Activated CD8-positive, alpha-beta memory T cell treated with anti-CD3 and anti-CD28 coated beads for 36 hours (primary cell): ENCODE data around the gene CFP. TPM values are rescaled to one million over a fixed set of nuclear protein-coding genes. Genes with fewer than 3 reads are reported as not detected.

Experiments used
- CTCF ChIA-PET: fragments of 350-600 bp; sonication (Branson Sonifier 250); formaldehyde crosslinking; loops from one replicate; lab custom pipeline; 2021; ENCODE audit warnings: antibody characterized with exemption; lab: Charles Lee
- POLR2A ChIA-PET: fragments of 350-600 bp; sonication (Branson Sonifier 250); formaldehyde crosslinking; loops from one replicate; lab custom pipeline; 2021; ENCODE audit warnings: antibody characterized with exemption; lab: Charles Lee
- total RNA-seq, 2 experiments: library from RNA; stranded (reverse); gene quantifications; one replicate each; pipeline ENCODE4 v1.2.3, GENCODE V29; 2021

CFP gene
- total RNA-seq, 2 experiments from 2014 or later: 0.61 to 1.3 TPM

GRCh38 chrX:47644557-47645091, 14.9 kb upstream of the CFP start:
- POLR2A ChIA-PET: no interaction called here
- CTCF ChIA-PET: interaction anchor here (1.1 to 1.3 kb wide), 2 partner anchors 11 to 63 kb away, joined by 3 to 4 read pairs; partner anchors contain the start of gene TIMP1

- POLR2A ChIA-PET: no interaction called here
- CTCF ChIA-PET: interaction anchor here (1.1 to 1.3 kb wide), 2 partner anchors 10 to 62 kb away, joined by 3 to 4 read pairs; partner anchors contain the start of gene TIMP1
Measured at GRCh38 chrX:47643926-47644325, 14.2 kb upstream of the CFP start.

- POLR2A ChIA-PET: no interaction called here
Measured at GRCh38 chrX:47638816-47639215, 9.1 kb upstream of the CFP start.

GRCh38 chrX:47637546-47638195, 7.9 kb upstream of the CFP start:
- ChIA-PET POLR2A (no interaction called here), CTCF (no interaction called here)

More at GRCh38 chrX:47638816-47639215, 9.1 kb upstream of the CFP start:
- CTCF ChIA-PET: no interaction called here

- POLR2A ChIA-PET: interaction anchor here (0.7 kb wide), 1 partner anchor 10 kb away, joined by 3 read pairs; no protein-coding TSS in a partner anchor
- CTCF ChIA-PET: interaction anchor here (1.8 kb wide), 1 partner anchor 9 kb away, joined by 4 read pairs; no protein-coding TSS in a partner anchor
Measured at GRCh38 chrX:47634871-47635575, 5.3 kb upstream of the CFP start.

GRCh38 chrX:47633689-47634590, 4.2 kb upstream of the CFP start:
- ChIA-PET POLR2A (interaction anchor here (0.7 kb wide), 1 partner anchor 9 kb away, joined by 3 read pairs; no protein-coding TSS in a partner anchor), CTCF (interaction anchor here (1.8 kb wide), 1 partner anchor 10 kb away, joined by 4 read pairs; no protein-coding TSS in a partner anchor)

- ChIA-PET POLR2A (no interaction called here), CTCF (no interaction called here)
Measured at GRCh38 chrX:47632666-47633065, 2.9 kb upstream of the CFP start.

- ChIA-PET CTCF (no interaction called here), POLR2A (no interaction called here)
Measured at GRCh38 chrX:47631676-47632075, 1.9 kb upstream of the CFP start.

GRCh38 chrX:47628982-47629381, 748 bp downstream of the CFP start:
- ChIA-PET POLR2A (no interaction called here), CTCF (no interaction called here)

- POLR2A ChIA-PET: interaction anchor here (0.8 kb wide), 1 partner anchor 9 kb away, joined by 3 read pairs; no protein-coding TSS in a partner anchor
- CTCF ChIA-PET: no interaction called here
Measured at GRCh38 chrX:47625365-47625764, 4.4 kb downstream of the CFP start.

GRCh38 chrX:47623540-47624027, 6.1 kb downstream of the CFP start:
- CTCF ChIA-PET: no interaction called here
- POLR2A ChIA-PET: no interaction called here

GRCh38 chrX:47621851-47622250, 7.9 kb downstream of the CFP start:
- ChIA-PET CTCF (no interaction called here), POLR2A (no interaction called here)

- ChIA-PET POLR2A (no interaction called here), CTCF (no interaction called here)
Measured at GRCh38 chrX:47620303-47620685, 9.4 kb downstream of the CFP start.

- POLR2A ChIA-PET: no interaction called here
- CTCF ChIA-PET: no interaction called here
Measured at GRCh38 chrX:47619486-47620302, 10.0 kb downstream of the CFP start, which contains the start of gene SYN1. Gene SYN1, minus strand, starts transcription at chrX:47619857. Its CDS starts 129 bp downstream, at chrX:47619728.

- ChIA-PET POLR2A (no interaction called here), CTCF (no interaction called here)
Measured at GRCh38 chrX:47618923-47619485, 10.7 kb downstream of the CFP start.

GRCh38 chrX:47614618-47615017, 15.1 kb downstream of the CFP start:
- ChIA-PET POLR2A (no interaction called here), CTCF (no interaction called here)

GRCh38 chrX:47613082-47613481, 16.6 kb downstream of the CFP start:
- POLR2A ChIA-PET: no interaction called here
- CTCF ChIA-PET: interaction anchor here (1.2 kb wide), 1 partner anchor 31 kb away, joined by 3 read pairs; the partner anchor contains the start of gene TIMP1

GRCh38 chrX:47612418-47612817, 17.3 kb downstream of the CFP start:
- CTCF ChIA-PET: no interaction called here
- POLR2A ChIA-PET: no interaction called here
